B cell (primary cell): ENCODE results near the gene HINFP. TPM values are rescaled to one million over a fixed set of nuclear protein-coding genes. Genes with fewer than 3 reads are reported as not detected.
"Not testable (repeated sequence)": the region's sequence is repeated elsewhere in the genome, so short reads cannot be mapped to it uniquely, and the experiment has no call there.

Experiments used
- ATAC-seq: fragments of 200-7000 bp; cut with Tn5 transposase; one replicate; pipeline ENCODE4 v1.10.0; 2021; ENCODE audit warnings: low read depth, mild to moderate bottlenecking, moderate number of reproducible peaks, moderate library complexity
- CTCF ChIA-PET: fragments of 350-600 bp; sonication (Branson Sonifier 250); formaldehyde crosslinking; loops from one replicate; lab custom pipeline; 2021; ENCODE audit warnings: antibody characterized with exemption, inconsistent platforms; lab: Charles Lee
- POLR2A ChIA-PET: fragments of 350-600 bp; sonication (Branson Sonifier 250); formaldehyde crosslinking; loops from one replicate; lab custom pipeline; 2021; ENCODE audit warnings: antibody characterized with exemption; lab: Charles Lee
- DNase-seq: peaks from one replicate; pipeline ENCODE4 v3.0.0; 2013
- H2AFZ ChIP-seq: 2 replicates; pipeline ENCODE4 v1.6.1; 2012; ENCODE audit warnings: mild to moderate bottlenecking, low read depth, low read length; ENCODE audit not compliant: insufficient read depth, poor library complexity, severe bottlenecking
- H3K27ac ChIP-seq, 2 donors: 1 replicate in 1 of 2; 2 replicates in 1 of 2; pipeline ENCODE4 v1.5.1; 2012 to 2013; ENCODE audit warnings: low read length in 2 of 2, mild to moderate bottlenecking in 2 of 2, moderate library complexity in 1 of 2
- H3K27me3 ChIP-seq, 4 experiments: fragments of 200-600 bp in 1 of 4; sonication (generic) in 1 of 4; replicated peaks in 1 of 4; 1 replicate in 2 of 4; 2 replicates in 2 of 4; pipeline versions ENCODE4 v1.6.1 to v1.7.0; 2013 to 2016; ENCODE audit warnings: low read length in 3 of 4, mild to moderate bottlenecking in 2 of 4, mixed read lengths in 1 of 4, moderate library complexity in 1 of 4; ENCODE audit not compliant: insufficient read depth in 4 of 4, control insufficient read depth in 3 of 4; ENCODE audit errors: control extremely low read depth in 1 of 4
- H3K36me3 ChIP-seq, 2 experiments: replicated peaks in 1 of 2; 1 replicate in 1 of 2; 2 replicates in 1 of 2; pipeline versions ENCODE4 v1.6.1 to v1.7.1; 2013; ENCODE audit warnings: low read length in 1 of 2; ENCODE audit not compliant: insufficient read depth in 2 of 2, control insufficient read depth in 1 of 2; ENCODE audit errors: control extremely low read depth in 1 of 2, extremely low read depth in 1 of 2
- H3K4me1 ChIP-seq, 2 donors: fragments of 200-600 bp in 1 of 2; sonication (generic) in 1 of 2; 1 replicate in 1 of 2; 2 replicates in 1 of 2; pipeline versions ENCODE4 v1.5.1 to v1.6.1; 2013 to 2017; ENCODE audit warnings: low read length in 2 of 2; ENCODE audit not compliant: control insufficient read depth in 2 of 2, insufficient read depth in 2 of 2
- H3K4me2 ChIP-seq: replicated peaks from 2 replicates; pipeline ENCODE3; 2012; ENCODE audit warnings: mild to moderate bottlenecking, low read depth, low read length; ENCODE audit not compliant: poor library complexity, severe bottlenecking
- H3K4me3 ChIP-seq, 5 experiments: fragments of 200-600 bp in 1 of 5; sonication (generic) in 1 of 5; 1 replicate in 3 of 5; 2 replicates in 2 of 5; pipeline versions ENCODE4 v1.5.1 to v1.7.0; 2011 to 2016; ENCODE audit warnings: low read length in 4 of 5, mild to moderate bottlenecking in 4 of 5, low read depth in 2 of 5, control low read depth in 1 of 5, moderate library complexity in 1 of 5; ENCODE audit not compliant: insufficient read depth in 1 of 5; ENCODE audit errors: control extremely low read depth in 1 of 5, extremely low read depth in 1 of 5
- H3K79me2 ChIP-seq: fragments of 200-600 bp; sonication (generic); one replicate; pipeline ENCODE4 v1.6.0; 2016; ENCODE audit warnings: low read length; ENCODE audit not compliant: control insufficient read depth, insufficient read depth
- H3K9ac ChIP-seq: fragments of 200-600 bp; sonication (generic); 2 replicates; pipeline ENCODE4 v1.6.1; 2017; ENCODE audit warnings: mild to moderate bottlenecking, low read length, moderate library complexity
- H3K9me3 ChIP-seq, 3 donors: one replicate each; pipeline versions ENCODE4 v1.6.1 to v1.7.1; 2013; ENCODE audit warnings: low read length in 2 of 3; ENCODE audit not compliant: control insufficient read depth in 2 of 3, insufficient read depth in 1 of 3; ENCODE audit errors: control extremely low read depth in 1 of 3
- H4K20me1 ChIP-seq: 2 replicates; pipeline ENCODE4 v1.6.0; 2012; ENCODE audit warnings: mild to moderate bottlenecking, low read length; ENCODE audit not compliant: insufficient read depth, control insufficient read depth, poor library complexity, severe bottlenecking
- H3K27ac Mint-ChIP-seq: one replicate; pipeline ENCODE4 v1.8.0; 2021; ENCODE audit warnings: mixed read lengths
- H3K27me3 Mint-ChIP-seq: one replicate; pipeline ENCODE4 v1.8.0; 2021; ENCODE audit warnings: mixed read lengths
- H3K4me1 Mint-ChIP-seq: one replicate; pipeline ENCODE4 v1.8.0; 2021; ENCODE audit warnings: mixed read lengths
- H3K4me3 Mint-ChIP-seq: one replicate; pipeline ENCODE4 v1.8.0; 2021; ENCODE audit warnings: mixed read lengths
- H3K9me3 Mint-ChIP-seq: one replicate; pipeline ENCODE4 v1.8.0; 2022; ENCODE audit warnings: mixed read lengths; ENCODE audit not compliant: insufficient read depth
- EZH2 ChIP-seq: IDR thresholded peaks from 2 replicates; pipeline ENCODE4 v1.6.1; 2012; ENCODE audit warnings: borderline replicate concordance, low read depth, mild to moderate bottlenecking, moderate library complexity, low read length; ENCODE audit not compliant: insufficient read depth, poor library complexity, severe bottlenecking
- WGBS: methylation state at CpG from one replicate; pipeline ENCODE4 v1.1.5; 2013; ENCODE audit warnings: missing lambda C conversion rate; ENCODE audit not compliant: insufficient coverage; 5-methylcytosine and 5-hydroxymethylcytosine counted together
- intact Hi-C: fragments of 100-400 bp; cut with micrococcal nuclease; formaldehyde crosslinking; loops from one replicate; pipeline ENCODE4 v1.10.0; 2022
- polyA plus RNA-seq: library from polyadenylated mRNA; depleted of rRNA; stranded (reverse); fragments of >200 nt; gene quantifications from 2 replicates; pipeline ENCODE4 v1.2.3, GENCODE V29; 2012
- total RNA-seq, 2 donors: library from RNA; stranded (reverse); fragments of 120-200 nt in 1 of 2; gene quantifications; 1 replicate in 1 of 2; 2 replicates in 1 of 2; pipeline versions ENCODE4 v1.2.3 to v1.2.4, GENCODE V29; 2013 to 2022
- TF ChIP-seq, protein P1 (sequence below): fragments of 200-600 bp; IDR thresholded peaks from one replicate; pipeline ENCODE4 v1.8.0; 2022; ENCODE audit warnings: antibody characterized with exemption, mild to moderate bottlenecking

The HINFP gene
- total and polyA plus RNA-seq, 2 donors (not counting 1 experiment from before 2014, with no cell fraction given): 60.6 to 78.7 TPM

DNA sequence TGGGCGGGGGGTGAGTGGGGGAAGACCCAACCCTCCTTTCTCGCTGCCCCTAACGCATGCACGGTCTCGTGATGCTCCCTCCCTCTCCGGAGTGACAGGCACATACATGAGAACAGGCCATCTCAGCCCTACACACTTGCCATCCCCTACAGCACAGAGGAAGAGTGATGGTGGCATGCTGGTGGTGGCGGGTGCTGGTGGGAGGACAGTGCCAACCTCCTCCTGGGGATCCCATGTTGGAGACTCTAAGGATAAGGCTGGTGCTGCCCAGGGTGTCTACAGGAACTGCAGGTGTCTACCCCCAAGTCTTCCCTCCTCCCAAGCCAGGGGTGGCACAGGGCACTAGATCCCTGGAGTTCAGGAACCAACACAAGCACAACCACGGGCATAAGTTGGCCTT lies 40.5 kb downstream of the HINFP start:
- Histone ChIP-seq H3K9me3 (no peaks in the 10 kb centered on the region), H4K20me1 (no peaks in the 10 kb centered on the region), H3K4me3 (no peak overlapping the region), H3K27me3 (no peaks in the 10 kb centered on the region), H3K36me3 (no peaks in the 10 kb centered on the region), H3K4me2 (no peak overlapping the region), H3K79me2 (no peaks in the 10 kb centered on the region), H3K4me1 (no peaks in the 10 kb centered on the region), H2AFZ (no peak overlapping the region), H3K27ac (no peak overlapping the region), H3K9ac (no peak overlapping the region)
- Mint-ChIP-seq H3K4me3 (no peak overlapping the region), H3K9me3 (no peaks in the 10 kb centered on the region), H3K4me1 (no peaks in the 10 kb centered on the region), H3K27me3 (peaks cover 3% of the 10 kb centered on the region), H3K27ac (no peak overlapping the region)
- intact Hi-C loops: no loop called here
- CTCF ChIA-PET: no interaction called here
- WGBS: 100% methylated on average over 1 of the region's 8 CpGs
- TF ChIP-seq, protein P1, sequence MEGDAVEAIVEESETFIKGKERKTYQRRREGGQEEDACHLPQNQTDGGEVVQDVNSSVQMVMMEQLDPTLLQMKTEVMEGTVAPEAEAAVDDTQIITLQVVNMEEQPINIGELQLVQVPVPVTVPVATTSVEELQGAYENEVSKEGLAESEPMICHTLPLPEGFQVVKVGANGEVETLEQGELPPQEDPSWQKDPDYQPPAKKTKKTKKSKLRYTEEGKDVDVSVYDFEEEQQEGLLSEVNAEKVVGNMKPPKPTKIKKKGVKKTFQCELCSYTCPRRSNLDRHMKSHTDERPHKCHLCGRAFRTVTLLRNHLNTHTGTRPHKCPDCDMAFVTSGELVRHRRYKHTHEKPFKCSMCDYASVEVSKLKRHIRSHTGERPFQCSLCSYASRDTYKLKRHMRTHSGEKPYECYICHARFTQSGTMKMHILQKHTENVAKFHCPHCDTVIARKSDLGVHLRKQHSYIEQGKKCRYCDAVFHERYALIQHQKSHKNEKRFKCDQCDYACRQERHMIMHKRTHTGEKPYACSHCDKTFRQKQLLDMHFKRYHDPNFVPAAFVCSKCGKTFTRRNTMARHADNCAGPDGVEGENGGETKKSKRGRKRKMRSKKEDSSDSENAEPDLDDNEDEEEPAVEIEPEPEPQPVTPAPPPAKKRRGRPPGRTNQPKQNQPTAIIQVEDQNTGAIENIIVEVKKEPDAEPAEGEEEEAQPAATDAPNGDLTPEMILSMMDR: no peak
- no peak for TF ChIP-seq EZH2
- no peak for DNase-seq
- no peak for ATAC-seq
- POLR2A ChIA-PET: no interaction called here

DNA sequence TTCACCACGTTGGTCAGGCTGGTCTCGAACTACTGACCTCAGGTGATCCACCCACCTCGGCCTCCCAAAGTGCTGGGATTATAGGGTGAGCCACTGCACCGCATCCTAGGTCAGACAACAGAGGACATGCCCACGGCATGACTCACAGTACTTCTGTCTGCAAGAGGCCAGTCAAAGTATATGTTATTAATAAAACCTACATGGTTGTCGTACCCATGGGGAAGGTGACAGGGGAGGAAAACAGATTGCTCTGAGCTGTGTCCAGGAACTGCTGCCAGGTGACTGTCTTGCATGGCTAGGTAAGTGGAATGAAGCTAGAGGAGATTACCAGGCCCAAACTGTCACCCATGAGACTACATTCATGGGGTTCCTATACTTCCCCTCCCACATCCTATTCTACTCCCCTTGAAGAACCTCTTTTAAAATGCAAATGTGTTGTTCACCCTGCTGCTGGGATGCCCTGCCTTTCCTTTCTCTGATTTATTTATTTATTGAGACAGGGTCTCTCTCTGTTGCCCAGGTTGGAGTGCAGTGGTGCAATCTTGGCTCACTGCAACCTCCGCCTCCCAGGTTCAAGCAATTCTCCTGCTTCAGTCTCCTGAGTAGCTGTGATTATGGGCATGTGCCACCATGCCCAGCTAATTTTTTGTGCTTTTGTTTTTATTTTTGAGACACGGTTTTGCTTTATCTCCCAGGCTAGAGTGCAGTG lies 45.1 kb downstream of the HINFP start:
- no peak overlapping the region for H2AFZ ChIP-seq
- no peak overlapping the region for H3K4me2 ChIP-seq
- H3K27me3 ChIP-seq: no peaks in the 10 kb centered on the region
- no peak overlapping the region for H3K9ac ChIP-seq
- no peak for DNase-seq
- peaks cover 4% of the 10 kb centered on the region for H3K4me1 Mint-ChIP-seq
- no peak overlapping the region for H3K4me3 ChIP-seq
- H3K27ac ChIP-seq: no peak overlapping the region
- H3K9me3 ChIP-seq: no peaks in the 10 kb centered on the region
- POLR2A ChIA-PET: interaction anchor here (0.7 kb wide), 1 partner anchor 141 kb away, joined by 4 read pairs; no protein-coding TSS in a partner anchor
- CTCF ChIA-PET: interaction anchor here (0.6 to 2.1 kb wide), 5 partner anchors 30 to 157 kb away, joined by 3 to 8 read pairs (median 6); no protein-coding TSS in a partner anchor
- intact Hi-C loops: no loop called here
- no peaks in the 10 kb centered on the region for H3K36me3 ChIP-seq
- TF ChIP-seq EZH2: no peak
- TF ChIP-seq, protein P1: no peak
- no peaks in the 10 kb centered on the region for H3K79me2 ChIP-seq
- H3K4me1 ChIP-seq: peaks cover 5 to 12% of the 10 kb centered on the region in 2 donors
- H3K9me3 Mint-ChIP-seq: no peaks in the 10 kb centered on the region
- H3K4me3 Mint-ChIP-seq: no peak overlapping the region
- H3K27me3 Mint-ChIP-seq: no peaks in the 10 kb centered on the region
- 88% methylated on average over 4 of the region's 8 CpGs for WGBS
- no peak overlapping the region for H3K27ac Mint-ChIP-seq
- no peaks in the 10 kb centered on the region for H4K20me1 ChIP-seq
- no peak for ATAC-seq

DNA sequence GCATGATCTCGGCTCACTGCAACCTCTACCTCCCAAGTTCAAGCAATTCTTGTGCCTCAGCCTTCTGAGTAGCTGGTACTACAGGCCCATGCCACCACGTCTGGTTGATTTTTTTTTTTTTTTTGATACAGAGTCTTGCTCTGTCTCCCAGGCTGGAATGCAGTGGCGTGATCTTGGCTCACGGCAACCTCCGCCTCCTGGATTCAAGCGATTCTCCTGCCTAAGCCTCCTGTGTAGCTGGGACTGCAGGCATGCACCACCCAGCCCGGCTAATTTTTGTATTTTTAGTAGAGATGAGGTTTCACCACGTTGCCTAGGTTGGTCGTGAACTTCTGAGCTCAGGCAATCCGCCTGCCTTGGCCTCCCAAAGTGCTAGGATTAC lies 45.7 kb downstream of the HINFP start:
- DNase-seq, H3K79me2 ChIP-seq, H2AFZ ChIP-seq, H4K20me1 ChIP-seq, H3K27me3 ChIP-seq, H3K9me3 Mint-ChIP-seq, H3K4me1 Mint-ChIP-seq, intact Hi-C loops, H3K27ac ChIP-seq, H3K36me3 ChIP-seq, H3K4me2 ChIP-seq, H3K27me3 Mint-ChIP-seq, H3K27ac Mint-ChIP-seq, ATAC-seq, H3K4me3 ChIP-seq, H3K9ac ChIP-seq, H3K4me3 Mint-ChIP-seq, H3K9me3 ChIP-seq: not testable (repeated sequence)
- CTCF ChIA-PET: interaction anchor here (0.6 to 2.1 kb wide), 6 partner anchors 30 to 173 kb away, joined by 3 to 8 read pairs (median 6); no protein-coding TSS in a partner anchor
- WGBS: 94% methylated on average over 9 of the region's 10 CpGs
- peaks cover 5 to 12% of the 10 kb centered on the region in 2 donors for H3K4me1 ChIP-seq
- POLR2A ChIA-PET: interaction anchor here (0.7 kb wide), 1 partner anchor 141 kb away, joined by 4 read pairs; no protein-coding TSS in a partner anchor
